Ishikawa (cell line): ENCODE data around the gene LHPP.

Source experiments
- CEBPB ChIP-seq: IDR thresholded peaks from 2 replicates; pipeline ENCODE4 v1.6.1; 2012
- CREB1 ChIP-seq: IDR thresholded peaks from 2 replicates; pipeline ENCODE4 v1.6.1; 2012; ENCODE audit warnings: low read depth
- EGR1 ChIP-seq: IDR thresholded peaks from 2 replicates; pipeline ENCODE4 v1.6.1; 2012
- EP300 ChIP-seq: IDR thresholded peaks from 2 replicates; pipeline ENCODE4 v1.6.1; 2012; ENCODE audit warnings: borderline replicate concordance
- FOXM1 ChIP-seq: IDR thresholded peaks from 2 replicates; pipeline ENCODE4 v1.6.1; 2012; ENCODE audit warnings: low read depth, borderline replicate concordance
- MAX ChIP-seq: IDR thresholded peaks from 2 replicates; pipeline ENCODE4 v1.6.1; 2012
- NFIC ChIP-seq: IDR thresholded peaks from 2 replicates; pipeline ENCODE4 v1.6.1; 2012
- RAD21 ChIP-seq: IDR thresholded peaks from 2 replicates; pipeline ENCODE4 v1.6.1; 2012; ENCODE audit warnings: low read depth
- REST ChIP-seq: IDR thresholded peaks from 2 replicates; pipeline ENCODE4 v1.6.1; 2012; ENCODE audit warnings: low read depth, mild to moderate bottlenecking
- TAF1 ChIP-seq: IDR thresholded peaks from 2 replicates; pipeline ENCODE4 v1.6.1; 2012; ENCODE audit warnings: low read depth, mild to moderate bottlenecking
- TCF12 ChIP-seq: IDR thresholded peaks from 2 replicates; pipeline ENCODE4 v1.6.1; 2012; ENCODE audit warnings: low read depth
- TEAD4 ChIP-seq: IDR thresholded peaks from 2 replicates; pipeline ENCODE4 v1.6.1; 2012
- USF1 ChIP-seq: IDR thresholded peaks from 2 replicates; pipeline ENCODE4 v1.6.1; 2012
- YY1 ChIP-seq: IDR thresholded peaks from 2 replicates; pipeline ENCODE4 v1.6.1; 2012; ENCODE audit warnings: low read depth
- ZBTB7A ChIP-seq: IDR thresholded peaks from 2 replicates; pipeline ENCODE4 v1.6.1; 2012; ENCODE audit warnings: low read depth

The LHPP gene

GRCh38 chr10:124461642-124462347, at the start of gene LHPP:
Gene LHPP, plus strand, starts transcription at chr10:124461823. Its CDS starts 40 bp downstream, at chr10:124461863.
- TF ChIP-seq YY1 (peak; percentile 92), EP300 (no peak; the same call in 1 of the 2 replicates), REST (0 out of 2 replicates have a peak, but pooled peaks have one; percentile 4), TCF12 (no peak; the same call in 1 of the 2 replicates), NFIC (peak; percentile 30; the same call in 1 of the 2 replicates), TEAD4 (no peak; the same call in 1 of the 2 replicates), MAX (peak; percentile 72), CREB1 (no peak; the same call in 1 of the 2 replicates), TAF1 (peak; percentile 47; the same call in 1 of the 2 replicates), ZBTB7A (peak; percentile 99), CEBPB (no peak), USF1 (peak; percentile 23; the same call in 1 of the 2 replicates), FOXM1 (no peak), RAD21 (0 out of 2 replicates have a peak, but pooled peaks have one; percentile 2), EGR1 (0 out of 2 replicates have a peak, but pooled peaks have one; percentile 19)

- TF ChIP-seq USF1 (no peak), EP300 (no peak), RAD21 (no peak), CEBPB (no peak), FOXM1 (no peak), TCF12 (no peak), REST (no peak)
Measured at GRCh38 chr10:124414076-124414475, 47.5 kb upstream of the LHPP start.

- no peak for TF ChIP-seq USF1
Measured at GRCh38 chr10:124415210-124415609, 46.4 kb upstream of the LHPP start.

- TF ChIP-seq TCF12: no peak
- TF ChIP-seq YY1: no peak
- TF ChIP-seq EP300: no peak
- no peak for TF ChIP-seq USF1
Measured at GRCh38 chr10:124416733-124417132, 44.9 kb upstream of the LHPP start.

- peak; percentile 92 for TF ChIP-seq ZBTB7A
- TF ChIP-seq USF1: peak; percentile 72
- TF ChIP-seq RAD21: peak; percentile 3; the same call in 1 of the 2 replicates
- TF ChIP-seq NFIC: no peak
Measured at GRCh38 chr10:124417895-124418725, 43.5 kb upstream of the LHPP start.
